Muscle layer of colon (tissue), 2 donors: Measurements from ENCODE around the gene STAG3.
"Not testable (repeated sequence)": the region's sequence is repeated elsewhere in the genome, so short reads cannot be mapped to it uniquely, and the experiment has no call there.

Experiments used
- H3K27ac ChIP-seq: one replicate; pipeline ENCODE4 v1.7.0; 2013; ENCODE audit warnings: low read depth, mild to moderate bottlenecking, low read length, moderate library complexity
- H3K27me3 ChIP-seq, 2 donors: one replicate each; pipeline ENCODE4 v1.7.0; 2013; ENCODE audit warnings: low read length in 2 of 2, mild to moderate bottlenecking in 2 of 2; ENCODE audit not compliant: insufficient read depth in 2 of 2, control insufficient read depth in 1 of 2
- H3K36me3 ChIP-seq: one replicate; pipeline ENCODE4 v1.7.0; 2013; ENCODE audit warnings: mild to moderate bottlenecking, low read length; ENCODE audit not compliant: insufficient read depth
- H3K4me1 ChIP-seq: one replicate; pipeline ENCODE4 v1.7.0; 2013; ENCODE audit warnings: mild to moderate bottlenecking, low read length; ENCODE audit not compliant: insufficient read depth
- H3K4me3 ChIP-seq, 2 donors: one replicate each; pipeline ENCODE4 v1.7.0; 2013; ENCODE audit warnings: low read length in 2 of 2, low read depth in 1 of 2, mild to moderate bottlenecking in 1 of 2, moderate library complexity in 1 of 2
- H3K9ac ChIP-seq: one replicate; pipeline ENCODE4 v1.7.0; 2013; ENCODE audit warnings: low read length
- H3K9me3 ChIP-seq: one replicate; pipeline ENCODE4 v1.7.0; 2013; ENCODE audit warnings: mild to moderate bottlenecking, low read length
- donor health status: abdominal sarcoma.
- donor health status: Adenocarcinoma of cecum.

STAG3 gene

DNA sequence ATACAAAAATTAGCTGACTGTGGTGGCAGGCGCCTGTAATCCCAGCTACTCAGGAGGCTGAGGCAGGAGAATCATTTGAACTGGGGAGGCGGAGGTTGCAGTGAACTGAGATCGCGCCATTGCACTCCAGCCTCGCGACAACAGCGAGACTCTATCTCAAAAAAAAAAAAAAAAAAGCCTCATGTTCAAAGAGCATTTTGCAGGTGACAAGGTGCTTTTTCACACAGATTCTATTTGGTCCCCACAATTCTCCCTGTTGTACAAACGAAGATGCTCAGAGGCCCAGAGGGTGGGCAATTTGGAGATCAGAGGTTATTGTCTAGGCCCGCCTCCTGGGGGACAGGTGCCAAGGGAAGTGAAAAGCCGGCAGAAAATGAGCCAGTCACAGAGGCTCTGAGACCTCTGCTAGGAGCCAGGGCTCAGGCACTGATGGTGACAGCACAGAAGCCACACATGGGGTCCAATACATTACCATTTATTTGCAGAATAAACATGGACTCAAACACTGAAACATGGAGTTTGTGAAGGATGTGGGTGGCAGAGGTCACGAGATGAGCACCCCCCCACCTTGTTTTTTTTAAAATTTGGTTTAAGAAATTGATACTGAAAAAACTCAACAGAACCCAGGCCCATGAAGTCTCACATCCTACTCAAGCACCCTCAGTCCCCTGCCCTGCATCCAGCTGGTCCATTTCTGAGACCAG, 8.4 kb upstream of the STAG3 start:
- peak overlapping the region in 1 of 2 donors; percentile 78 for H3K4me3 ChIP-seq
- H3K9ac ChIP-seq, result peak overlapping the region; percentile 71
- H3K4me1 ChIP-seq, result peaks cover 19% of the 10 kb centered on the region
- peaks cover 0 to 8% of the 10 kb centered on the region in 2 donors for H3K27me3 ChIP-seq
- H3K9me3 ChIP-seq, result no peaks in the 10 kb centered on the region
- H3K36me3 ChIP-seq, result no peaks in the 10 kb centered on the region
- H3K27ac ChIP-seq, result no peak overlapping the region

DNA sequence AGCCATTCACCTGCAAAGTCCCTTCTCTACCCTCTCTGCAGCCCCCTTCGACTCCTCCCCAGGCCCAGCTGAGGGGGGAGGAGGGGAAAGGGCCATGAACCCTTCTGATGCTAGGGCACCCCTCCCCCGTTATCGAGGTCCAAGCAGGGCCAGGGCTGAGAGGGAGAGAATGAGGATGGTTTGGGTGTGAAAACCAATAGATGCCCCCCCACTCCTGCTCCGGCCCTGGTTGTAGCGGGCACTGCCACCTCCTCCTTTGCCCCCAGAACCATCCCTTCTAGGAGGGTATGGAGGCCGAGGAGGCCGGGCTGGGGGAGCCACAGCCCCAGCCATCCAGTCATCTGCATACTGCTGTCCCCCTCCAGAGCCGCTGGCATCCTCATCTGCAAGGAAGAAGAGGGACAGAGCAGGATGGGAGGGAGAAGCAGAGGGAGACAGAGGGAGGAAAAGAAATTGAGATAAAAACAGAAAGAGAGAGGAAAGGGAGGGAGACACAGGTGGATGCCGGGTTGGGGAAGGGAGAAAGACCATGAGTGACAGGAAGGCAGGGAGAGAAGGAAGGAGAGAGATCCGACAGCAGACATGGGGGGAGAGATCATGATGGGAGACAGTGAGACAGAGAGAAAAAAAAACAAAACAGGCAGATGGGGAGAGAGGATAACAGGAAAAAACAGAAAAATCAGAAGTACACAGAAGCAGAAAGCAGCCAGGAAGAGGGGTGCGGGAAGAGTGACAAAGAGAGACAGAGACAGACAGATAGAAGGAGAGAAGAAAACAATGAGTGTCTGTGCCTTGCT, 7.4 kb upstream of the STAG3 start:
- Histone ChIP-seq H3K27ac (no peak overlapping the region), H3K4me3 (no peak overlapping the region), H3K9me3 (no peaks in the 10 kb centered on the region), H3K36me3 (no peaks in the 10 kb centered on the region), H3K4me1 (peaks cover 19% of the 10 kb centered on the region), H3K27me3 (peaks cover 0 to 8% of the 10 kb centered on the region in 2 donors), H3K9ac (no peak overlapping the region)

DNA sequence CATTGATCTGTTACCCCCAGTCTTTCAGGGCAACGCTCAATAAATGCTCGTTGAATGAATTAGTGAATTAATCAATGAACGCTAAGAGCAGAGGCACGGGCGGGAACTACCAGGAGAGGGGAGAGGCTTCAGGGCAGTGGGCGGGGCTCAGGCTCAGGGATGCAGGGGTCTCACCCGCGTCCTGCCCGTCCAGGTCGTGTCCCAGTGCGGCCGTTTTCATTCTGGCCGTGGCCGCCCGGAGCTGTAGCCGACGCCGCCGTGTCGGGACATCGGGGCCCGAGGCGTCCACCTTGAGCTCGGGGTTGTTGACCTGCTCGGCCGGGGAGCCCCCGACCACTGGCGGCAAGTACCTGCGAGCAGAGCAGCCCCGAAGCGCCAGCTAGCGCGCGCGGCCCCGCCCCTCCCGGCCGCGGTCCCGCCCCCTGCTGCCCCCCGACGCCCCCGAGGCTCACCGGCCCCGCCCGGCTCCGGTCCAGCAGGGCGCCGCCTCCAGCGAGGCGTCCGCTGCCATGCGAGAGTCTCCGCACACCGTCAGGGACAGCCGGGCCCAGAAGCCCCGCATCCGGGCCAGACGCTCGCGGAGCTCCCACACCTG, 6.5 kb upstream of the STAG3 start:
- H3K4me1 ChIP-seq, result peaks cover 19% of the 10 kb centered on the region
- H3K27ac ChIP-seq, result peak overlapping the region; percentile 34
- no peaks in the 10 kb centered on the region for H3K9me3 ChIP-seq
- H3K4me3 ChIP-seq, result peak overlapping the region; percentile 45 to 61
- H3K36me3 ChIP-seq, result no peaks in the 10 kb centered on the region
- no peak overlapping the region for H3K9ac ChIP-seq
- H3K27me3 ChIP-seq, result peaks cover 0 to 8% of the 10 kb centered on the region in 2 donors

DNA sequence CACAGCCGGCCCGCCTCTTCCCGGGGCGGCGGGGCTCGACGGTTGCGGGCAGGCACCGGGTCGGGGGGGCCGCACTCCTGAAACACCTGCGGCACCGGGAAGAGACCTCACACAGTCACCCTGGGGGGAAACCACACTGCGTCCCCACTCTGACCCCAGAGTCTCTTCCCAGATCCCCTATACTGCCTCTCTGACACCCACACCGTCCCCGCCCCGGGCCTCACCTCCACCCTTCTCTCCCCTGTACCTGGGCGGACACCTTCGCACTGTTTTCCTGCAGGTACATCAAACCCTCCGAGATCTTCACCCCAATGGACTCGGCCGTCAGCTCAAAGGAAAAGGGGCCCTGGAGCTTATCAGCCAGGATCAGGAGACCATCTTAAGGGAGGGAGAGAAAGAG, 5.9 kb upstream of the STAG3 start:
- no peak overlapping the region for H3K27ac ChIP-seq
- no peak overlapping the region for H3K9ac ChIP-seq
- H3K27me3 ChIP-seq, result peaks cover 0 to 8% of the 10 kb centered on the region in 2 donors
- H3K36me3 ChIP-seq, result no peaks in the 10 kb centered on the region
- H3K4me1 ChIP-seq, result peaks cover 15% of the 10 kb centered on the region
- no peak overlapping the region for H3K4me3 ChIP-seq
- H3K9me3 ChIP-seq, result no peaks in the 10 kb centered on the region

DNA sequence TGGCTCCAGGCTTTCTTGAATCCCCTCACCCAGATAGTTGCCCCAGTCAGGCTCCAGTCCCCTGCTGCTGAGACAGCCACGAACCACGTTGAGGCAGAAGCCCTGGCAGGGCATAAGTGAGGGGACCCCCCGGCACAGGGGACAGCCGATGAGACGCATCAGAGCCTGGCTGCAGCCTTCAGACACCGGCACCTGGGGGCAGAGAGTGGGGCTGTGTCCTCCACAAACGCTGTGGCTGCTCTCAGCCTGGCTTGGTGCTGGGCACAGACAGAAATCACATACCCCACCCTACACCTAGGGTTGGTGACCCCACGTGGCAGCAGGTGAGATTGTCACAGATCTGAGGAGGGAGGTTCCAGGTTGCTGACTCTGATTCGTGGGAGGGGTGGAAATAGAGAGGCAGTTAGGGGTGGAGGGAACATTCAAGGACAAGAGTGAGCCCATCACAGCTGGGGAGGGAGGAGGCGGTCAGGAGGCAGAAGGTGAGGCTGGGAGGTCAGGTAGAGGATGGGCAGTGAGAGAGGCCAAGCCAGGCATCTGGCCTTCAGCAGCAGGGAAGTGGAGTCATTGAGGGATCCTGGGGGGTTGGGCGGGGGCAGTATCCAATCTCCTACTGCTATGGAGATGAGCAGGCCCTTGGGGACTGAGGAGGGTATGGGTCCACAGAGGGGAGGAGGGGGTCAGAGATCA, 3.8 kb upstream of the STAG3 start:
- no peaks in the 10 kb centered on the region for H3K4me1 ChIP-seq
- no peaks in the 10 kb centered on the region for H3K36me3 ChIP-seq
- no peak overlapping the region for H3K9ac ChIP-seq
- no peak overlapping the region for H3K4me3 ChIP-seq
- H3K27me3 ChIP-seq, result peaks cover 0 to 8% of the 10 kb centered on the region in 2 donors
- no peak overlapping the region for H3K27ac ChIP-seq
- no peaks in the 10 kb centered on the region for H3K9me3 ChIP-seq

DNA sequence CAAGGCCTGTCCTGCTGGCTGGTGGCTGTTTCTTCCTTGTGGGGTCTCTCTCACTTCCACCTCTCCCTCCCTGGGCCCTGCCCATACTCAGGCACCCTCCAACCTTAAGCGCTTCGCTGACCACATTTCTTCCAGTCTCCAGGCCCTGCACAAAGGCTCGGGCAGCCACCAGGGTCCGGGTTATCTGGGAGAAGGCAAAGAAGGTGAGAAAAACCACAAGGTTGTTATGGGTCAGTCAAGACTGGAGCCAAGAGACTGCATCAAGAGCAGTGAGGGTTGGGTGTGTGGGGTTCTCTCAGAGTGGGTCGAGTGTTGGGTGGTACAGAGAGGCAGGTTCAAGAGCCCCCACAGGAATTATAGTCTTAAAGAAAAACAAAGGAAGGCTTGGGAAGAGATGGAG, 3.1 kb upstream of the STAG3 start:
- Histone ChIP-seq H3K27ac (no peak overlapping the region), H3K4me3 (no peak overlapping the region), H3K4me1 (no peaks in the 10 kb centered on the region), H3K27me3 (peaks cover 0 to 8% of the 10 kb centered on the region in 2 donors), H3K36me3 (no peaks in the 10 kb centered on the region), H3K9ac (no peak overlapping the region), H3K9me3 (no peaks in the 10 kb centered on the region)

DNA sequence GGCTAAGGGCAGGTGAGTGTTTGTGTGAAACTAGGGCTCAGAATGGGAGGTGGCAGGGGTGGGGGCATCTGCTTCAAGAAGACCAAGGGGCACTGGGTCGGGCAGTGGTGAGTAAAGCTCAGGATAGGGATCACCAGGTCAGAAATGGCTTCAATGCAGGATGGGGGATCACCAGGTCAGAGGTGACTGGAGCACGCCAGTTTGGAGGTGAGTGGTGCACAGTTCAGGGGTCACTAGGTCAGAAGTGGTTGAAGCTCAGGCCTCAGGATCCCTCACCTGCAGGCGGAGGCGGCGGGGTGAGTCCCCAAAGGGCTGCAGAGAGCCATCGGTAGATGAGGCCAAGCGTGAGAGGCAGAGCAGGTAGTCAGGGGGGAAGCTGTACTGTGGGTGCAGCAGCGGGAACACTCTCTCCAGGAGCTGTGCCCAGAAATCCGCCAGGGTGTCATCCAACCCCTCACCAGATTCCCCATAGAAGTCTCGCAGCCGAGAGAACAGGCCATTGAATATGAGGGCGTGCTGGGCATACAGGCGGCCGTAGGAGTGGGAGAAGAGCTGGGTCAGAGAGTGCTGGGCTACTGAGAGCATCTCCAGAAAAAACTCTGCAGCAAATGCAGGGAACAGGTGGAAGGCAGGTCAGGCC, 2.3 kb upstream of the STAG3 start:
- Histone ChIP-seq H3K27ac (no peak overlapping the region), H3K27me3 (peaks cover 0 to 4% of the 10 kb centered on the region in 2 donors), H3K9ac (no peak overlapping the region), H3K9me3 (no peaks in the 10 kb centered on the region), H3K36me3 (no peaks in the 10 kb centered on the region), H3K4me1 (no peaks in the 10 kb centered on the region), H3K4me3 (no peak overlapping the region)

DNA sequence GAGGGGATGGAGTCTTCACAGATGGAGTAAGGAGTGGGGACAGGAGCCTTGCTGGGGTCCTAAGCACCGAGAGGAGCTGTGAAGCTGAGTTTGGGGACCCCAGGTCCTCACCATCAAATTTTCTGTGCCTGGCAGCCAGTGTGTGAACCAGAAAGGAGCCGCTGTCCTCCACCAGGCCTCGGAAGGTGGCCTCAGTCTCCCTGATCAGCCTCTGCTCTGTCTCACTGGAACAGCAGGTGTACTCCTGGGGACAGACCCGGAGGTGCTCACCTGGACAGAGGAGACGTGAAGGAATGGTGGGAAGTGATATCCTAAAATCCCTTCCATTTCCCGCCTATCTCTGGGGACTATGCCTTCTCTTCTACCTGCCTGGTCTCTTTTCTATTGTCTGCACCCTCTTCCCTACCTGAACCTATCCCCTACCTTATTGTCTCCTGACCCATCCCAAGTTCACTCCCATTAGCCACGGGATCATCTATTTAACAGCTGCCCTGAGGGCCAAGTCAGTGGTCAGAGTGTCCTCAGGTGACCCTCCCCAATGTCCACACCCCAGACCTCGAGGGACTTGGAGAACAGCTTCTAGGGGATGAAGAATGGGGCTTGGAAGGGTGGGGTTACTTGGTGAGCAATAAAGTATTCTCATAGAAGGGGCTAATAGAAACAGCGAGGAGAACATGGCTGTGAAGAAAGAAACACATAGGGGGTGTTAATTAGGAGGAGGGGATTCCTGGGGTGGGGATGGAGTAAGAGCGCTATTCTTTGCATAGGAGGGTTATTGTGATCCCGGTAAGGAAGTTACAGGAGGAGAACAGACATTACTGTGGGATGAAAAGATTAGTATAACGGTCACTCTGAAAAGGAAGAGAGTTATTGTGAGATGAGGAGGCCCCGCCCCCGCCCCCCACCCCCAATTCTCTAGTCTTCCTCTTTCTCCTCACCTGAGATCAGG, 1.3 kb upstream of the STAG3 start:
- H3K4me1 ChIP-seq, result no peaks in the 10 kb centered on the region
- H3K36me3 ChIP-seq, result no peaks in the 10 kb centered on the region
- no peak overlapping the region for H3K9ac ChIP-seq
- no peaks in the 10 kb centered on the region for H3K27me3 ChIP-seq
- peak overlapping the region; percentile 56 to 70 for H3K4me3 ChIP-seq
- H3K9me3 ChIP-seq, result no peaks in the 10 kb centered on the region
- H3K27ac ChIP-seq, result peak overlapping the region; percentile 53

DNA sequence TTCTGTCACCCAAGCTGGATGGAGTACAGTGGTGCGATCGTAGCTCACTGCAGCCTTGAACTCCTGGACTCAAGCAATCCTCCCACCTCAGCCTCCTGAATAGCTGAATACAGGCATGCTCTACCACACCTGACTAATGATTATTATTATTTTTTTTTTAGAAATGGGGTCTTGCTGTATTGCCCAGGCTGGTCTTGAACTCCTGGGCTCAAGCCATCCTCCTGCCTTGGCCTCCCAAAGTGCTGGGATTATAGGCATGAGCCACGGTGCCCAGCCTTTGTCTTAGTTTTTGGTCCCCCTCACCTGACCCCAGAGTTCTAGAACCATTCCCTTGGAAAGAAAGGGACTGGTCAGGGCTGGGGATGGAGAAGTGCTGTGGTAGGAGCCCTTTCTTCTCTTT, 2.4 kb downstream of the STAG3 start:
- not testable (repeated sequence) for H3K4me3 ChIP-seq, H3K27ac ChIP-seq, H3K27me3 ChIP-seq, H3K36me3 ChIP-seq, H3K4me1 ChIP-seq, H3K9ac ChIP-seq, H3K9me3 ChIP-seq

DNA sequence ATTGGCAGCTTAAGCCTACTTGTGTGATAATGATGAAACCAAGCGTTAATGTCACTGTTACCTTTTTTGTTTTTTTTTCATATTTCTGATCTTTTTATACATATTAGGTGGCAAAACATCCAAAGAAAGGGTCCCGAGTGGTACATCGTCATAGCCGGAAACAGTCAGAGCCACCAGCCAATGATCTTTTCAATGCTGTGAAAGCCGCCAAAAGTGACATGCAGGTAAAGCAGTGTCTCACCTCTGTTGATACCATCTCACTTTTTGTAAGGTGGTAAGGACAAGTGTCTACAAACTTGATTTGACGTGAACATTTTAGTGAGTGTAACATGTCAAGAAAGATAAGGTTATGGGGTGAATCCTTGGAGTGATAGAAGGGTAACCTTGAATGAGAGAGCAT, 4.9 kb downstream of the STAG3 start:
- H3K9ac ChIP-seq, H3K27me3 ChIP-seq: not testable (repeated sequence)

More for the DNA sequence above, 4.9 kb downstream of the STAG3 start:
- not testable (repeated sequence) for H3K4me3 ChIP-seq, H3K36me3 ChIP-seq, H3K9me3 ChIP-seq, H3K27ac ChIP-seq, H3K4me1 ChIP-seq
